ENCODE measurements around the gene ZFR.

Gene ZFR

GRCh38 chr5:32444431-32445286 is at the start of gene ZFR:
ZFR (minus strand) TSS chr5:32444740; CDS start chr5:32444658, 82 bp downstream.
- TF ChIP-seq, protein P1, sequence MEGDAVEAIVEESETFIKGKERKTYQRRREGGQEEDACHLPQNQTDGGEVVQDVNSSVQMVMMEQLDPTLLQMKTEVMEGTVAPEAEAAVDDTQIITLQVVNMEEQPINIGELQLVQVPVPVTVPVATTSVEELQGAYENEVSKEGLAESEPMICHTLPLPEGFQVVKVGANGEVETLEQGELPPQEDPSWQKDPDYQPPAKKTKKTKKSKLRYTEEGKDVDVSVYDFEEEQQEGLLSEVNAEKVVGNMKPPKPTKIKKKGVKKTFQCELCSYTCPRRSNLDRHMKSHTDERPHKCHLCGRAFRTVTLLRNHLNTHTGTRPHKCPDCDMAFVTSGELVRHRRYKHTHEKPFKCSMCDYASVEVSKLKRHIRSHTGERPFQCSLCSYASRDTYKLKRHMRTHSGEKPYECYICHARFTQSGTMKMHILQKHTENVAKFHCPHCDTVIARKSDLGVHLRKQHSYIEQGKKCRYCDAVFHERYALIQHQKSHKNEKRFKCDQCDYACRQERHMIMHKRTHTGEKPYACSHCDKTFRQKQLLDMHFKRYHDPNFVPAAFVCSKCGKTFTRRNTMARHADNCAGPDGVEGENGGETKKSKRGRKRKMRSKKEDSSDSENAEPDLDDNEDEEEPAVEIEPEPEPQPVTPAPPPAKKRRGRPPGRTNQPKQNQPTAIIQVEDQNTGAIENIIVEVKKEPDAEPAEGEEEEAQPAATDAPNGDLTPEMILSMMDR (IDR thresholded peaks at IDR 0.05), result no peak
- no peak for TF ChIP-seq ZFX (IDR thresholded peaks at IDR 0.05; ENCODE audit: borderline replicate concordance)
- peak within 1 kb of the TSS; percentile 78 for H3K27ac ChIP-seq

GRCh38 chr5:32490972-32491557 is 46.5 kb upstream of the ZFR start:
- no peak overlapping the region for H3K27ac ChIP-seq
- TF ChIP-seq, protein P1 (IDR thresholded peaks at IDR 0.05), result no peak
- no peak for TF ChIP-seq ZFX (IDR thresholded peaks at IDR 0.05; ENCODE audit: borderline replicate concordance)

GRCh38 chr5:32489791-32490562 is 45.4 kb upstream of the ZFR start:
- TF ChIP-seq, protein P1 (IDR thresholded peaks at IDR 0.05), result peak; percentile 87
- TF ChIP-seq ZFX (IDR thresholded peaks at IDR 0.05; ENCODE audit: borderline replicate concordance), result no peak
- no peak overlapping the region for H3K27ac ChIP-seq

GRCh38 chr5:32487424-32487823 is 42.9 kb upstream of the ZFR start:
- H3K27ac ChIP-seq, result no peak overlapping the region
- TF ChIP-seq ZFX (IDR thresholded peaks at IDR 0.05; ENCODE audit: borderline replicate concordance), result no peak
- TF ChIP-seq, protein P1 (IDR thresholded peaks at IDR 0.05), result no peak

- no peak overlapping the region for H3K27ac ChIP-seq
- no peak for TF ChIP-seq ZFX (IDR thresholded peaks at IDR 0.05; ENCODE audit: borderline replicate concordance)
- TF ChIP-seq, protein P1 (IDR thresholded peaks at IDR 0.05), result no peak
Measured at GRCh38 chr5:32487008-32487407, 42.5 kb upstream of the ZFR start.

DNA sequence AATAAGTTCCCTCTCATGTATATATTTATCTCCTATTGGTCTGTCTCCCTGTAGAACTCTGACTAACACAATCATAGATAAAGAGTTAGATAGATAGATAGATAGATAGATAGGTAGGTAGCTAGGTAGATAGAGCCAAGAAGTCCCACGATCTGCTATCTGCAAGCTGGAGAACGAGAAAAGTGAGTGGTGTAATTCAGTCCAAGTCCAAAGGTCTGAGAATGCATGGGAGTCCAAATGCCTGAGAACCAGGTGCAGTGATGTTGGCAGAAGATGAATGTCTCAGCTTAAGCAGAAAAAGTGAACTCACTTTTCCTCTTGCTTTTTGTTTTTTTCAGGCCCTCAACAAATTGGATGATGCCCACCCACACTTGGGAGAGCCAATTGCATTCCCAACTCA is 37.7 kb upstream of the ZFR start:
- TF ChIP-seq ZFX (IDR thresholded peaks at IDR 0.05; ENCODE audit: borderline replicate concordance), result no peak
- TF ChIP-seq, protein P1 (IDR thresholded peaks at IDR 0.05), result no peak
- no peak overlapping the region for H3K27ac ChIP-seq

Measured in 22Rv1 (cell line).